SU-DHL-6 (cell line): Measurements from ENCODE around the gene MTFR1L.

Experiments
- EZH2phosphoT487 ChIP-seq: fragments of 200-600 bp; sonication (generic), shearing (Covaris generic); conservative IDR thresholded peaks from 2 replicates; pipeline ENCODE4 v1.6.1; 2018; ENCODE audit warnings: mild to moderate bottlenecking, antibody characterized with exemption, low read length, moderate library complexity, mixed read lengths
- TF ChIP-seq, protein P1 (sequence below): fragments of 200-600 bp; sonication (generic); IDR thresholded peaks from one replicate; pipeline ENCODE4 v1.5.1; 2017; ENCODE audit warnings: antibody characterized with exemption, mild to moderate bottlenecking, low read length, moderate library complexity; ENCODE audit not compliant: insufficient read depth, poor library complexity, severe bottlenecking

GRCh38 chr1:25829046-25829445 is 9.3 kb downstream of the MTFR1L start:
- TF ChIP-seq, protein P1, sequence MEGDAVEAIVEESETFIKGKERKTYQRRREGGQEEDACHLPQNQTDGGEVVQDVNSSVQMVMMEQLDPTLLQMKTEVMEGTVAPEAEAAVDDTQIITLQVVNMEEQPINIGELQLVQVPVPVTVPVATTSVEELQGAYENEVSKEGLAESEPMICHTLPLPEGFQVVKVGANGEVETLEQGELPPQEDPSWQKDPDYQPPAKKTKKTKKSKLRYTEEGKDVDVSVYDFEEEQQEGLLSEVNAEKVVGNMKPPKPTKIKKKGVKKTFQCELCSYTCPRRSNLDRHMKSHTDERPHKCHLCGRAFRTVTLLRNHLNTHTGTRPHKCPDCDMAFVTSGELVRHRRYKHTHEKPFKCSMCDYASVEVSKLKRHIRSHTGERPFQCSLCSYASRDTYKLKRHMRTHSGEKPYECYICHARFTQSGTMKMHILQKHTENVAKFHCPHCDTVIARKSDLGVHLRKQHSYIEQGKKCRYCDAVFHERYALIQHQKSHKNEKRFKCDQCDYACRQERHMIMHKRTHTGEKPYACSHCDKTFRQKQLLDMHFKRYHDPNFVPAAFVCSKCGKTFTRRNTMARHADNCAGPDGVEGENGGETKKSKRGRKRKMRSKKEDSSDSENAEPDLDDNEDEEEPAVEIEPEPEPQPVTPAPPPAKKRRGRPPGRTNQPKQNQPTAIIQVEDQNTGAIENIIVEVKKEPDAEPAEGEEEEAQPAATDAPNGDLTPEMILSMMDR = no peak
- TF ChIP-seq EZH2phosphoT487 = no peak
